ENCODE measurements around the gene SAT2.
"Not testable (repeated sequence)": the region's sequence is repeated elsewhere in the genome, so short reads cannot be mapped to it uniquely, and the experiment has no call there.

Gene SAT2

DNA sequence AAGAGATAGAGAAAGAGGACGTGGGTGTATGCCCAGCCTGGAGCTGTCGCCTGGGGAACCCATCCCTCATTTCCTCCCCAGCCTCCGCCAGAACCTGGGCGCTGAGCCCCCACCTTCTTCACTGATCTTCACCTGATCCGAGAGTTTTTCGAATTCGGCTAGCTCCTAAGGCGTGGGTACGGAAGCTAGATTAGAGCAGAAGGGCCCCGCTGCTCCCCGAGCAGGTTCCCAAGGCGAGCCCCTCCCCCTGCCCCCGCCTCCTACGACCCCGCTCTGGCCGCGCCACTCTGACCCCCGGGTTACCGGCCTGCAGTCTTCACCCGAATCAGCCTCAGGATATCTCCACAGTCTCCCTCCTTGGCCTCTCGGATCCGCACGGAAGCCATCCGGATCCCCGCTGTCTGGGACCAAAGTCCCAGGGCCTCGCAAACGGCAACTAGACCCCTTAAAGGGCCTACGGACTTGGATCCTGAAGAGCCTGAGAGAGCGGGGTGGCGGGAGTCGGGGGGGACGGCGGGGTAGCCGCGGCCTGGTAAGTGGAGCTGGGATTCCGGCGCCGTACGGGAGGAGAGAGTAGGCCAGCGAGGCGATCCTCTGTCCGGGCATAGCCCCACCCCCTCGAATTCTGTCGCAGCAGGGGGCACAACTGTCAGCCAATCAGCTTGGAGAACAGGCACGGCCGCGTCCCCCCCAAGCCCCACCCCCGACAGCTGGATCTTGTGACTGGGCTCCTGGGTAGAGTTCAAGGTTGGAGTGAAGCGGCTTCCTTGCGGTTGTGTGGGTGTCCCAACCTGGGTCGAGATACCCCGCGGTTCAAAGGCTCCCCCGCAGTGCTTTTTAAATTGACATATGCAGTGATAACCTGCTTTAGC lies at the start of gene SAT2:
Gene SAT2 (minus strand): TSS at position 572 of the 872 bp plus-strand sequence. CDS start 186 bp downstream, at position 386.
- DNase-seq, result peak; percentile 89

- no peak for DNase-seq
These were observed 48.9 kb upstream of the SAT2 start for GRCh38 chr17:7676533-7676932.

DNA sequence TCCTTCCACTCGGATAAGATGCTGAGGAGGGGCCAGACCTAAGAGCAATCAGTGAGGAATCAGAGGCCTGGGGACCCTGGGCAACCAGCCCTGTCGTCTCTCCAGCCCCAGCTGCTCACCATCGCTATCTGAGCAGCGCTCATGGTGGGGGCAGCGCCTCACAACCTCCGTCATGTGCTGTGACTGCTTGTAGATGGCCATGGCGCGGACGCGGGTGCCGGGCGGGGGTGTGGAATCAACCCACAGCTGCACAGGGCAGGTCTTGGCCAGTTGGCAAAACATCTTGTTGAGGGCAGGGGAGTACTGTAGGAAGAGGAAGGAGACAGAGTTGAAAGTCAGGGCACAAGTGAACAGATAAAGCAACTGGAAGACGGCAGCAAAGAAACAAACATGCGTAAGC lies 47.3 kb upstream of the SAT2 start:
- no peak for DNase-seq

- DNase-seq, result no peak
These were observed 45.6 kb upstream of the SAT2 start for GRCh38 chr17:7673239-7673638.

GRCh38 chr17:7668482-7668881 lies 40.9 kb upstream of the SAT2 start:
- DNase-seq, result no peak

- DNase-seq, result no peak
These were observed 40.2 kb upstream of the SAT2 start for GRCh38 chr17:7667656-7668406.

GRCh38 chr17:7656958-7657609 lies 29.5 kb upstream of the SAT2 start:
- no peak for DNase-seq

DNA sequence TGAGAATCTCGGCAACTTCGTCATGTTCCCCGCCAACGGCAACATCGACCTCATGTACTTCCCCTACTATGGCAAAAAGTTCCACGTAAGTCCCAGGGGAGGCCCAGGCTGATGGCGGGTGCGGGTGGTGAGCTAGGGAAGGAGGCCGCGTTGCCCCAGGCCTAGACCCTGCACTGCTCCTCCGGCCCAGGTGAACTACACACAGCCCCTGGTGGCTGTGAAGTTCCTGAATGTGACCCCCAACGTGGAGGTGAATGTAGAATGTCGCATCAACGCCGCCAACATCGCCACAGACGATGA lies 27.9 kb upstream of the SAT2 start:
- no peak for DNase-seq

GRCh38 chr17:7654832-7655540 lies 27.4 kb upstream of the SAT2 start:
- DNase-seq, result peak; percentile 12

GRCh38 chr17:7652388-7653356 lies 25.1 kb upstream of the SAT2 start:
- no peak for DNase-seq

- peak; percentile 38 for DNase-seq
These were observed 24.2 kb upstream of the SAT2 start for GRCh38 chr17:7651665-7652387.

DNA sequence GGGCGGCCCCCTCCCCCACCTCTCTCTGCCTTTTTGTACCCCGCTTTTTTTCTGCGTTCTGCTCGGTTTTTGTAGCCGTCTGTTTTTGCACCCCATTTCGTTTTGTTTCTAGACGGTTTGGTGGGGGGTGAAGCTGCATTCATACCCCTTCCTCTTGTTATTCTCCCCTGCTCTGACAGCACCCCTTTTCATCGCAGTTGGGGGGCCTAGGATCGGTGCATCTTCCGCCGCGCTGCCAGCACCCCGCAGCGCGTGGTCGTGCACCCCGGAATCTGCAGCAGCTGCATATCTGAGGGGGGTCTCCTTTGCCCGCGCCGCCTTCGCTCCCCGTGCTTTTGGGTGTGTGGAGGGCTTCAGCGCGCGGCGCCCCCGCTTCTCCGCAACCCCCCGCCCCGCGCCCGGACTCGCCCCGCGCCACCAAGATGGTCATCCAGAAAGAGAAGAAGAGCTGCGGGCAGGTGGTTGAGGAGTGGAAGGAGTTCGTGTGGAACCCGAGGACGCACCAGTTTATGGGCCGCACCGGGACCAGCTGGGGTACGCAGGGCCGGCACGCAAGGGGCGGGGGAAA lies 23.6 kb upstream of the SAT2 start:
- DNase-seq, result no peak

GRCh38 chr17:7650509-7651096 lies 23.0 kb upstream of the SAT2 start, which contains the start of gene ATP1B2:
Gene ATP1B2, plus strand, starts transcription at chr17:7650926. Its CDS starts 593 bp downstream, at chr17:7651519.
- DNase-seq, result peak; percentile 75

GRCh38 chr17:7647018-7647417 lies 19.4 kb upstream of the SAT2 start:
- no peak for DNase-seq

GRCh38 chr17:7646457-7646856 lies 18.8 kb upstream of the SAT2 start:
- no peak for DNase-seq

- DNase-seq, result no peak
These were observed 17.2 kb upstream of the SAT2 start for GRCh38 chr17:7644775-7645174.

- DNase-seq, result not testable (repeated sequence)
These were observed 14.0 kb upstream of the SAT2 start for GRCh38 chr17:7641635-7642034.

- DNase-seq, result no peak
These were observed 13.2 kb upstream of the SAT2 start for GRCh38 chr17:7640783-7641182.

- DNase-seq, result no peak
These were observed 8.5 kb upstream of the SAT2 start for GRCh38 chr17:7636163-7636562.

- peak; percentile 12 for DNase-seq
These were observed 6.8 kb upstream of the SAT2 start for GRCh38 chr17:7634384-7634783.
